GM19328 (cell line): ENCODE data around the gene FAM219A.

Experiments used
- ATAC-seq: cut with Tn5 transposase; IDR thresholded peaks from one replicate; pipeline ENCODE4 v1.9.1; 2021; ENCODE audit warnings: mild to moderate bottlenecking, moderate library complexity; ENCODE audit not compliant: unreplicated experiment

Gene FAM219A

DNA sequence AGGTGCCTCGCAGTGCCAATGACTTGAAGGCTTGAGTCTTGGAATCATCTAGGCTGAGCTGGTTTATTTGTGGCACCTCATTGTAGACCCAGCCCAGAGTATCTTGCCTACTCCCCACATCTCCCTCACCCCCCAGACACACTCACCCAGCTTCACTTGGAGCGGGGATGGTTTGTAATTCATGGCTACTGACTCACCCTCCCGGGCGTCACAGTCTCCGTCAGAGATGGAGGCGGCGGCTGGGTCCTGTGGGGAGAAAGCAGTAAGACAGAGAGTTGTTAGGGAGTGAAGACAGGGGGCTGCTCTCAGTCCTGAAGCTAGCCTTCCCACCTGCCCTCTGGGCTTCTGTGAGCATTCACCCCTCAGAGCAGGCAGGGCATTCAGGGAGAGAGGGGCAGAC is 52.7 kb downstream of the FAM219A start:
- no peak for ATAC-seq

DNA sequence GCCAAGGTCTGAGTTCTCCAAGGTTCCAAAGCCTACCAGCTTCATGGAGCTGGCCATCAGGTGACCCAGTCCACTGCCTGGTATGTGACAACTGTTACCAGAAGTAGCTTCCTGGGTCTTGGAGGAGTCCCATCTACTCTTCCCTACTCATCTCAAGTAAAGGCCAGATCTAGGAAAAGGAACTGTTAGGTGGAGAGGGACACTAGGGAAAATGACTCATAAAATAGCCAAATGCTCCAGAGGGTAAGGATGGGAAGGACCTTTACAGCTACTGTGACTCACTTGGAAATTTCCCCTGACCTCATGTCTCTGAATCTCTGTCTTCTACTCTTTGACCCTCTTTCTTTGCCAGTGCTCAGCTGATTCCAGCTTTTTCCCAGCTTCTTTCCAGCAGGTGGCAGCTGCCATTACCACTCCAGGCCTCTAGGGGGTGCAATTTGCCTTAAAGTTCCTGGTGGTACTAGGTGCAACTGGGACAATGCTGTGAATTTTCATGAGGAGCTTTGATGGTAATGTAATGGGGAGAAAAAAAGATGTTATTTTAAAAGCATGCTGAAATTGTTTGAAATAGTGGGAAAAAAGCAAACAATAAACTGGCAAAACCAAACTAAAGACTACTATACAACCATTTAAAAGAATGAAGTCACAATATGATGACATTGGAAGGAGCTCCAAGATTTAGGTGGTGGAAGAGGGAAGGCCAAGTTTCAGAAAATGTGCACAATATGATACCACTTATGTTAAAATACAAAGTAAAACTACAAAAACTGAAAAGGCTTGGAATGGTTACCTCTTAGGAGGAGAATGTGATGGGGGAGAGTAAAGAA is 54.6 kb downstream of the FAM219A start:
- no peak for ATAC-seq

- ATAC-seq, result no peak
Measured at GRCh38 chr9:34400686-34401602, 57.4 kb downstream of the FAM219A start.

DNA sequence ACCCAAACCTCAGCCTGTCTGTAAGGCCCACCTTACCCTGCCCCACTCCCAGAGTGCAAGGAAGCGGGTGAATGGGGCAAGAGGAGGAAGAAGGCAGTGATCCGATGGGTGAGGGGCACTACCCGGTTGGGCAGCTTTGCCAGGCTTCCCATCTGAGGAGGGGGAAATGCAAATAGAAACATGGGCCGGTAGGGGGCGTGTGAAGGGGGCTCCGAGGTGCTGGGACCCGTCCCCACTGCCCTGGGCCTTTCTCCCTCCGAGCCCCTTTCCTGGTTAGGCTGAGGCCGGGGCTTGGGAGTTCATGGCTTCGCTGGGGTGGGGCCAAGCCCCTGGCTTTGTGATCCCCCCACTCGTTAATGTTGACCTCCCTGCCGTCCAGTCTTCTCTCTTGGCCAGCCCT is 58.1 kb downstream of the FAM219A start:
- ATAC-seq, result no peak

DNA sequence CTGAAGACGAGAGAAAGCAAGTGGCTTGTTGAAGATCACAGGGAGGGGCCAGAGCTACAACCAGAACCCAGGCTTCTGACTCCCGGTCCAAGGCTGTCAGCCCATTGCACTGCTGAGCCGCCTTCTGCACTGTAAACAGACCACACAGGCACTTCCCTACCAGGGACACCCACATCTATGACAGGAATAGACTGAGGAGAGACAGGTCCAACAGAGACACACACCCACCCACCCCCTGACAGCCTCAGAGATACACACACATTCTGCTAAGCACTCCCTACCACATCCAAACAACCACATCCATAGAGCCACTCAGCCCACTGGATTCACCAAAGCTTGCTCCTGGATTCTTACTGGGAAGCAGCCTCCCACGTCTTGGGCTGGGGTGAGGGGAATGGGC is 58.6 kb downstream of the FAM219A start:
- ATAC-seq, result no peak

DNA sequence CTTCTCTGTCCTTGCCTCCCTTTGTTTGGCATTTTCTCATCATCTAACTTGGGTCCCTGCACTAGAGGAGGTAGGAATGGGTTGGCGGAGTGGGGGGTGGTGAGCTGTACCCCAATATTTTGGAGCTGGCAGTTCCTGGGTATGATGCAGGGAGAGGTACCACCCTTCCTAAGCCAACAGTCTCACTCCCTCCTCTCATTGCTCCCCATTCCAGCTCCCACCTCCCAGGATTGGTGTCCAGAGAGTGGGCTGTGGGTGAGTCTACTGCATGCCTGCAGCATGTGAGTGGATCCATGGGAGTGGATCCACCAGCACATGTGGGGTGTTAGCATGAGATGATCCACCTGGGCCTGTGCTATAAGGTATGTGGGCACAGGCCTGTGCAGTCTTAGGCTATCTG is 59.5 kb downstream of the FAM219A start:
- no peak for ATAC-seq

DNA sequence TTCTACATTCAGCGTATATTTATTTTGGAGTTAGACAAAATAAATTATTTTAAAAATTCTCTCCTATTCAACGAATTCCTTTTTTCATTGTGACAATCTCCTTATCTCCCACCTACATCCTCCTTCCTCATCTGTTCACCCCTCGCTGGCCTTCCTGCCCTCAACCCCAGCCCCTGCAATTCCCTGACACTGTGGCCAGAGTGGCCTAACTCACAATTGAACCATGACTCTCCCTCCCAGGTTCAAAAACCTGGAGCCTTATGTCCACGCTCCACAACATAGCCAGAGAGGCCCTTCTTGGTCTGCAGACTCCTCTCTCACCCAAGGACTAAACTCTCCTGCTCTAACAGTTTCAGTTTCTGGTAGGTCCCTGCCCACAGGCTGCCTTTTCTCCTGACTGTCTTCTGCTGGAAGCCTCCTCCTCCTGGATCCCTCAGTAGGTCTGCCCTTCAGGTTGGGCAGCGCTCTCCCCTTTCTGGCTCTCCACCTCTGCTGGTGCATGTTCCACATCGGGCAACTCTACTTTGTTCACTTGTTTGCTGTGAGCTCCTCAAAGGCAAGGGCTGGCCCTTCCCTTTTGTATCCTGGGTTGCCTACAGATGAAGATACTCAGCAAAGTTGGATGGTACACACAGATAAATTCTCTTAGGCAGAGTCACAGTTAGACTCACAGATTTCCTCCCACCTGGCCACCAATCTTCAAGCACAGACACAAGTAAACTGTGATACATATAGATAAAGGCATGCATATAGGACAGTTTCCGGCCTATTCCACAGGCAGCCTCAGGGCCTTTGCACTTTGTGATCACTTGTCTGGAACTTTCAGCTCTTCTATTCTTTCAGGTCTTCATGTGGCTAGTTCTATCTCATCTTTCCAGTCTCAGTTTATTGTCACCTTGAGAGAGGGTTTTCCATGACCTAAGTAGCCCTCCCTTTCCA is 61.8 kb downstream of the FAM219A start:
- ATAC-seq, result no peak

DNA sequence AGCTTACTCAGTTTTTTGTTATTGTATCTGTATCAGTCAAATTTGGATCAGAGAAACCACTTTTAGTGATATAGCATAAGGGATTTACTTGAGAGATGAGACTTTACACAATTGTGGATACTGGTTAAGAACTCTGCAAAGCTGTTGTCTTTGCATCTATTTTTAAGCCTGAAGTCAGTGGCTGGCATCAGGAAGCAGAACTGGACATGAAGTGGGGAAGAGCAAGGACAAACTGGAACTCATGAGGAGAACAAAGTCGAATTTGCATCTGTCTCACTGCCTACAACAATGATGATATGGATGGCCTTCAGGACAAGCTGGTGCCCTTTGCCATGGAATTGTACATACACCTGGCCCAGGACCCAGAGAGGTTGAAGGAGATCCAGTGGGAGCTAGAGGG is 65.9 kb downstream of the FAM219A start:
- ATAC-seq, result no peak

GRCh38 chr9:34387239-34387638 is 71.1 kb downstream of the FAM219A start:
- no peak for ATAC-seq

DNA sequence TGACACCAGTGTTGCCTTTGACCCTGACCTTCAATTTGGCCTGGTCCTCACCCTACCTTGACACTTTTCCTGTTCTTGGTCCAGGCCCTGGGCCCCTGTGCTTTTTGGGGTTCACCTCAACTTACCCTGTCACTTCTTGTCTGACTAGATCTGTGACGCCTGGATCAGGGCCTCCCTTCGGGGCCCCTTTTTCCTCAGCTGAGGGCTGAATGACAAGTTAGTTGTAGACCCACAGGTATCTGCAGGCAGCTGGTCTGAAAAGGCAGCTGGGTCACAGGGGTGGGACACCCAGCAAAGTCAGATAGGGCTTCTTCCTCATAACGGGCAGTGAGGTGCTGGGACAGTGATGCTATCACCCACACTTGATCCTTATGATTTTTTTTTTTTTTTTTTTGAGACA is 71.7 kb downstream of the FAM219A start:
- no peak for ATAC-seq

- ATAC-seq, result no peak
Measured at GRCh38 chr9:34385561-34386230, 72.7 kb downstream of the FAM219A start.

DNA sequence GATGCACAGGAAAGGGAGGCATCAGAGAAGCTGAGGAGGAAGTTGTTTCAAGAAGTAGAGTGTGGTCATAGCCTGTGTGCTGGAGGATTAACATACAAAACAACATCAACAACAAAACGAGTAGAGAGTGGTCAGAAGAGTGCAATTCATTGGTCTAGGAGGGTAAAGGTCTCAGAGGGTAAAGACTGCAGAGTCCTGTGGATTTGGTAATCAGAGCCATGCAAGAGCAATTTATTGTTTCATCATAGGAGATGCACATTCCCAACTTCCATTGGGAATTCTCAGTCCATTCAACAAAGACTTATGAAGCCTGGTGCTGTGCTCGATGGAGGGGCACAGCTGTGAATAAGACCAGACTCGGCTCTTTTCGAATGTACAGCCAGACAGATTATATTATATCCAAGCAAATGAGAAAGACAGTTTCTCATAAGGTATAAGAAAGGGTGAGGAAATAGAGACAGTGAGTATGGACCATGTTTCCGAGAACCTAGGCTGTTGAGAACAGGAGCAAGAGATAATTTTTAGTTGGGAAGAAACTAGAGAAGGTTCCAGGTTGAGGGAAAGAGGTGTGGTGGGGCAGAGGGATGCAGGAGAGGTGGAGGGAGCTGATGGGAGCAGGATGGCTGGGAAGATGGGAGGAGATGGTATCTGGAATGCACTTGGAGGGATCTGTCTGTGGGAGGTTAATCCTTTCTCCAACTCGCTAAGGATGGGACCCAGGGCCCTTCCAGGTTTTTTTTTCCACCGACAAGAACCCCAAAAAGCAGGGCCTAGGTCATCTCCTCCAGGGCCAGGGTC is 73.8 kb downstream of the FAM219A start:
- ATAC-seq, result no peak

DNA sequence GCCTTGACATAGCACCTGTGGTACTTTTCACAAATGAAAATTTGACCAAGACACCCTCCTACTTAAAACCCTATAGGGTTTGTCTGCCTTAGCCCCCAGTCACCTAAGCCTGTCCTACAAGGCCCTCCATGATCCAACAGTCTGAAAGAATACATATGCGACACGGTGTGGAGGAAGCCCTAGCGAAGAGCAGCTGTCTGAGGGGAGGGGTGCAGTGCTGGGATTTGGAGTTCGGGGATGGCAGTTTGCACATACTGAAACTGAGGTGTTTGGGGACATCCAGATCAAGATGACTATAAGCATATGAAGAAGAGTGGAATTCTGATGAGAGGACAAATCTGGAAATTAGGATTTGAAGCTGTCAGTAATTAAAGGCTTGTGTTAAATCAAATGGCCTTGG is 74.5 kb downstream of the FAM219A start:
- no peak for ATAC-seq

- ATAC-seq, result no peak
Measured at GRCh38 chr9:34382879-34383278, 75.5 kb downstream of the FAM219A start.

GRCh38 chr9:34382054-34382453 is 76.3 kb downstream of the FAM219A start:
- ATAC-seq, result no peak

DNA sequence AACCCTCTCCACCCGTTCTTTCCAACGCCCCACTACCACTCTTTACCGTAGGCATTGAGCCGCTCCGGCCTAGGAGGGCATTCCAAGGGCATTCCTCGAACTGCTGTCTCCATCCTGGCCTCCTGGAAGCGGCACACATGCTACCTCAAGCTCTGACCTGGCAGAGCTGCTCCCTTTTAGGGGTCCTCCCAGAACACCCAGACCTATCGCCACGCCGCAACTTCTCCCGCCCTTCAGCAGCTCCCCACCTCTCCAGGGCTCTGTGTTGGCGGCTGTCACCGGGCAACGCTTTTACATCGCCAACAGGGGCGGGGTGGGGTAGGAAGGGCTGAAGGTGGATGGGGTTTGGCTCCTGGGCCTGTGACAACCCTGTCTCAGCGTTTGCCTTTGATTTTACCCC is 77.0 kb downstream of the FAM219A start:
- no peak for ATAC-seq

DNA sequence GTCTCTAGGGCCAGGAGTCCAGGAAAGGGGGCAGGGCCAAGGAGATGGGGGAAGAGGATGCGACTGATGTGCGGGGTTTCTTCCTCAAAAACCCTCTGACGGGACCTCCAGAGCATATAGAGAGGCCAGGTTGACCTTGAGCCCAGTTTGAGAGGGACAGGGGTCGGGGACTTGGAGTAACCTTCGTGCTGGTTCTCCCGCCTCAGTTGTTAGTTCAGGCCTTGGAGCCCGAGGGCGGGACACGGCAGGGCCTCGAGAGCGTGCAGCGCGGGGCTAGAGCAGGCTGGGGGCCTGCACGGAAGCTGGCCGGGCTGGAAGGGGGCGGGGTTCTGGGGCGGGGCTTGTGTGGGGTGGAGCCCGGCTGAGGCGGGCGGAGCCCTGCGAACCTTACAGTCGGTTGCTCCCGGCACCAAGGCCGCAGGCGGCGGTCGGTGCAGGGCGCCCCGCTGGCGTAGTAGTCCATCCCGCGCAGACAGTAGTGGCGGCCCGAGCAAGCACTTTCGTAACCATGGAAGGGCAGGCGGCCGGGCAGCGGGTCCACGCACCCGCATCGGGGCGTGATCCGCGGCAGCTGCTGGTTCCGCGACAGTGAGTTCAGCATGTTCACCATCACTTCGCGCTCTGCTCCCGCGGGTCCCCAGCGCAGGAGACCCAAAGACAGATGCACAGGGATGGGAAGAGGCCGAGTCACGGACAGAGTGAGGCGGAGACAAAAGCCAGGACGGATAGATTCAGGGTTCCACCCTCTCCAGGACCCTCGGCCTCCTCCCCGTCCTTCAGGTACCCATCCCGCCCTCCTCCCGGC is 77.7 kb downstream of the FAM219A start:
- ATAC-seq, result no peak

DNA sequence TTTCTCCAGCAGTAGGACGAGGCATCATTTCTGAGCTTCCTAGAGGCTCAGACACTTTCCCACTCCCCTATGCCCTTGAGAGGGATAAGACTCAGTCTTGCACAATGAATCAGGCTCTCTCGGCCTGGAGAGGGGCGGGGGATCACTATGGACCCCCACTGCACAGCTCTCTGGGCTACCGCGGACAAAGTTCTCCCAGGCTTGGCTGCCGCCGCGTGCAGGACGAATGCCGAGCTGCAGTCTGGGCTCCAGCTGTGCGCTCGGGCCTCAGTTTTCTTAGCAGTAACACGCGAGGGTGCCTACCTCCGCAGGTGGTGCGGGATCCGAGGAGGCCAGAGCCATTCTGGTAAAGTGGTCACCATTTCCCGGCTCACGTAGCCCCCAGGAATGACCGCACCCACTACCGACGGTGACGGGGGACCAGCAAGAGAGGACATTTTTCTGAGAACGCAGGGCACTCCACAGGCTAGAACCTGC is 78.3 kb downstream of the FAM219A start:
- no peak for ATAC-seq
